Lower lobe of right lung (tissue), 2 donors: ENCODE data around the gene TMEM200A. TPM values are rescaled to one million over a fixed set of nuclear protein-coding genes. Genes with fewer than 3 reads are reported as not detected.

ENCODE experiments used
- ATAC-seq, 2 donors: fragments of 200-7000 bp; cut with Tn5 transposase; one replicate each; pipeline ENCODE4 v1.9.1; 2020 to 2022; ENCODE audit warnings: mild to moderate bottlenecking in 2 of 2, moderate library complexity in 2 of 2
- DNase-seq: peaks from one replicate; pipeline ENCODE4 v3.0.0-alpha.2; 2020
- H3K27ac ChIP-seq: fragments of 200-600 bp; one replicate; pipeline ENCODE4 v1.8.0; 2022
- H3K27me3 ChIP-seq: fragments of 200-600 bp; one replicate; pipeline ENCODE4 v1.8.0; 2022; ENCODE audit warnings: low read depth
- H3K36me3 ChIP-seq: fragments of 200-600 bp; one replicate; pipeline ENCODE4 v1.8.0; 2022; ENCODE audit warnings: mild to moderate bottlenecking
- H3K4me1 ChIP-seq: fragments of 200-600 bp; one replicate; pipeline ENCODE4 v1.8.0; 2022
- H3K4me3 ChIP-seq: fragments of 200-600 bp; one replicate; pipeline ENCODE4 v1.8.0; 2022; ENCODE audit warnings: mild to moderate bottlenecking
- H3K9me3 ChIP-seq: fragments of 200-600 bp; one replicate; pipeline ENCODE4 v1.8.0; 2022
- intact Hi-C: fragments of 100-400 bp; cut with DNase I; formaldehyde crosslinking; loops from one replicate; pipeline ENCODE4 v1.11.0; 2022
- total RNA-seq: library from RNA; stranded (reverse); fragmentation: NEBNext Ultra II Directional; extraction: Animal tissue kit (Norgen Biotek cat#: 25700); gene quantifications from one replicate; pipeline ENCODE4 v1.2.1, GENCODE V29; 2021
- TF ChIP-seq, protein P1 (sequence below): fragments of 200-600 bp; IDR thresholded peaks from one replicate; pipeline ENCODE4 v1.8.0; 2022; ENCODE audit warnings: antibody characterized with exemption, mild to moderate bottlenecking
- donor health status: DM: no; HTN: yes; CAD: no; lungs with severe emphysema.

Gene TMEM200A
- total RNA-seq, 1 donor from 2014 or later: 4.3 TPM

DNA sequence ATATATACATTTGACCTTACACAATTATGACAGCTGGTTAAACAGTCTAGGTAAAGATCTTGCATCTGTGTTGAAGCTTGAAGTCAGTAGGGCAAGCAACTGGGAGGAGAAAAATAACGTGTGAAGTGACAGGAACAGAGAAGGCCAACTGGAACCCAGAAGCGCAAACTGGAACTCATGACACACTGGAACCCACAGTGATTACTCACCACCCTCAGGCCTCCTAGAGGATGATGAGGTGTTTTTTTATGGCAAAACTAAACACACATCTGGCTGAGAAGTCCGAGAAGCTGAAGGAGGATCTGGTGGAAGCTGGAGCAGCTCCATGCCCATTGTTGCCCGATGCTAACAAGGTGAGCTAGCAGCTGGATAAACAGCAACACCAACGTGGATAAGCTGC, 108.1 kb downstream of the TMEM200A start:
- Histone ChIP-seq H3K9me3 (no peaks in the 10 kb centered on the region), H3K4me3 (no peak overlapping the region), H3K4me1 (no peaks in the 10 kb centered on the region), H3K27ac (no peak overlapping the region), H3K27me3 (no peaks in the 10 kb centered on the region), H3K36me3 (no peaks in the 10 kb centered on the region)
- TF ChIP-seq, protein P1, sequence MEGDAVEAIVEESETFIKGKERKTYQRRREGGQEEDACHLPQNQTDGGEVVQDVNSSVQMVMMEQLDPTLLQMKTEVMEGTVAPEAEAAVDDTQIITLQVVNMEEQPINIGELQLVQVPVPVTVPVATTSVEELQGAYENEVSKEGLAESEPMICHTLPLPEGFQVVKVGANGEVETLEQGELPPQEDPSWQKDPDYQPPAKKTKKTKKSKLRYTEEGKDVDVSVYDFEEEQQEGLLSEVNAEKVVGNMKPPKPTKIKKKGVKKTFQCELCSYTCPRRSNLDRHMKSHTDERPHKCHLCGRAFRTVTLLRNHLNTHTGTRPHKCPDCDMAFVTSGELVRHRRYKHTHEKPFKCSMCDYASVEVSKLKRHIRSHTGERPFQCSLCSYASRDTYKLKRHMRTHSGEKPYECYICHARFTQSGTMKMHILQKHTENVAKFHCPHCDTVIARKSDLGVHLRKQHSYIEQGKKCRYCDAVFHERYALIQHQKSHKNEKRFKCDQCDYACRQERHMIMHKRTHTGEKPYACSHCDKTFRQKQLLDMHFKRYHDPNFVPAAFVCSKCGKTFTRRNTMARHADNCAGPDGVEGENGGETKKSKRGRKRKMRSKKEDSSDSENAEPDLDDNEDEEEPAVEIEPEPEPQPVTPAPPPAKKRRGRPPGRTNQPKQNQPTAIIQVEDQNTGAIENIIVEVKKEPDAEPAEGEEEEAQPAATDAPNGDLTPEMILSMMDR: no peak
- DNase-seq: no peak
- ATAC-seq: no peak
- intact Hi-C loops: no loop called here

DNA sequence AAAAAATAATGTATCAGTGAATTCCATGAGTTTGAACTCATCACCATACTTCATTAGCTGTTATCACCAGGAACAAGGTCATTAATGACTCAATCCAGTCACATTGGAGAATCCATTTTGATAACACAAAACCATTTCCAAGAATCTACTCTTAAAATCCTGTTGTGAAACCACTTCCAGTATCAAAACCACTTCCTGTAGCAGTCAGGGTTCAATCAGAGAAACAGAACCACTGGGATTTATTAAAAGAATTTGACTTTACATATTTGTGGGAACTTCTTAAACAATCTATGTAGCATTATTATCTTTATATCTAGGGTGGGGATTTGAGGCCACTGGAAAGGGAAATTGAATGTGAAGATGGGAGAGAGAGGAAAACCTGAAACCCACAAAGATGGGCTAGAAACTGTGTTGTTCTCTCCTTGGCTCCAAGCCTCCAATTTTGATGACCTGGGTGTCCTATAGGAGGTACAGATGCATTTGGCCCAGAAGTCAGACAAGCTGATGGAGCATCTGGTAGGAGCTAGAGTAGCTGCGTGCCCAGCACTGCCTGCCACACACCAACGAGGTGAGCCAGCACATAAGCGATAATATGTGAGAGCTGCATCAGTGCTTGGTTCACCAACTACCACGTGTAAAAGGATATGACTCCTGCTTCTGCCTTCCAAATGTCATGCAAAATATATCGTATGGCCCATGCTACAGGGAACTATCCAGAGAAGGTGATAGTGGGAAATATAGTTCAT, 117.0 kb downstream of the TMEM200A start:
- DNase-seq (no peak), ATAC-seq (no peak)
- intact Hi-C loops: no loop called here
- H3K27ac ChIP-seq: no peak overlapping the region
- no peaks in the 10 kb centered on the region for H3K36me3 ChIP-seq
- H3K27me3 ChIP-seq: no peaks in the 10 kb centered on the region
- H3K4me3 ChIP-seq: no peak overlapping the region
- H3K9me3 ChIP-seq: no peaks in the 10 kb centered on the region
- no peaks in the 10 kb centered on the region for H3K4me1 ChIP-seq
- TF ChIP-seq, protein P1: no peak

DNA sequence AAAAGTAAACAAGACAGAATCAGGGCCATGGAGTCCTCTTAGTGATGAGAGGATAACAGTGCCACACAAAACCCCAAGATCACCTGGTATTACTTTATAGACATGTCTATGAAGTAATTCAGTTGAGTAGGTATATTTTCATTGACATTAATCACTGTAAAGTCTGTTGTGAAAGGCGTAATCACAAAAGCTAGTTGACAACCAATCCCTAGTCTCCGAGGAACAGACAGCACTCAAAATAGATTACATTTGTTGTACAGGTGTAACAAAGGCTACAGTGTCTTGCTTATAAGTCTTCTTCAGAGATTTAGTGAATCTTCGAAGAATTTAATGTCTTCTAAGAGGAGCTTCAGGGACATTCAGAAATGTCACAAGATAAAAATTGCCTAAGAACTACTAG, 120.1 kb downstream of the TMEM200A start:
- H3K4me1 ChIP-seq: no peaks in the 10 kb centered on the region
- ATAC-seq: no peak
- intact Hi-C loops: no loop called here
- H3K36me3 ChIP-seq: no peaks in the 10 kb centered on the region
- H3K4me3 ChIP-seq: no peak overlapping the region
- TF ChIP-seq, protein P1: no peak
- H3K27me3 ChIP-seq: no peaks in the 10 kb centered on the region
- no peak for DNase-seq
- H3K27ac ChIP-seq: no peak overlapping the region
- no peaks in the 10 kb centered on the region for H3K9me3 ChIP-seq

DNA sequence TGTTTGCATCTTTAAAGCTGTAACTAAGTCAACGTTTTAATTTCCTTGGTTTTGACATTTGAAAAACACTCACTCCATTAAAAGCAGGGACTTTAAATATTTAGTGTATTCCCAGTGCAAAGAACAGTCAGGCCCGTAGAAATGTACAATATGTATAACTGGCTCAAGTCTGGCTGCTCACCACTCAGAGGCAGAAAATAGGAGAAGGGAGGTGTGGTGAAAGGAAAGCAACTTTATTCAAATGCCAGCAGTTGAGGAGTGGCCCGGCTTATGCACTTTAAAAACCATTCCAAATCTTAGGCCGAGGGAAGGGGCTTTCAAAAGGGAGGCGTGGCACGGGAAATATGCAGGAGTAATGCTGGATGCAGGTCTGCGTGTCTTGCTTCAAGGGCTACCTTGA, 120.6 kb downstream of the TMEM200A start:
- TF ChIP-seq, protein P1: no peak
- Histone ChIP-seq H3K27me3 (no peaks in the 10 kb centered on the region), H3K4me3 (no peak overlapping the region), H3K36me3 (no peaks in the 10 kb centered on the region), H3K9me3 (no peaks in the 10 kb centered on the region), H3K4me1 (no peaks in the 10 kb centered on the region), H3K27ac (no peak overlapping the region)
- DNase-seq: no peak
- no peak for ATAC-seq
- intact Hi-C loops: no loop called here

DNA sequence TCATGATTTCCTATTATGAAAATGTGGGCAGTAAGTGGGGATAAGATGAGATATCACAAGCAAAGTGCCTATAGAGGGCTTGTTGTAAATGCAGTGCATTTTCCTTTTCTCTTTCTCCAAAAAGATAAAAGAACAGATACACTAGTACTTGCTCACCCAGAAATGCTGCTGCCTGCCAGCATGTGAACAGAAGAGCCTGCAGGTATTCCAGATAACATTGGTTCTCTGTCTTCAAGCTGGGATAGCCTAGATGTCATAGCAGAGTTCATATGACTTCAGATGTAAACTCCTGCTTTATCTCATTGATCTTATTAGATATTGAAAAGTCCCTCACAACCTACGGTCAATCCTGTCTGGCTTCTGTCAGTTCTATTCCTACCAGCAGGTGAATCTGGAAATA, 123.7 kb downstream of the TMEM200A start:
- Histone ChIP-seq H3K27me3 (no peaks in the 10 kb centered on the region), H3K9me3 (no peaks in the 10 kb centered on the region), H3K27ac (no peak overlapping the region), H3K36me3 (no peaks in the 10 kb centered on the region), H3K4me3 (no peak overlapping the region), H3K4me1 (no peaks in the 10 kb centered on the region)
- TF ChIP-seq, protein P1: no peak
- ATAC-seq: no peak
- no peak for DNase-seq
- intact Hi-C loops: no loop called here

Other genes starting within 250 kb of the TMEM200A start
- 5.5 TPM for gene SAMD3, start 143.1 kb upstream of the TMEM200A start, total RNA-seq